ENCODE data around the gene LDLRAD3.

DNA sequence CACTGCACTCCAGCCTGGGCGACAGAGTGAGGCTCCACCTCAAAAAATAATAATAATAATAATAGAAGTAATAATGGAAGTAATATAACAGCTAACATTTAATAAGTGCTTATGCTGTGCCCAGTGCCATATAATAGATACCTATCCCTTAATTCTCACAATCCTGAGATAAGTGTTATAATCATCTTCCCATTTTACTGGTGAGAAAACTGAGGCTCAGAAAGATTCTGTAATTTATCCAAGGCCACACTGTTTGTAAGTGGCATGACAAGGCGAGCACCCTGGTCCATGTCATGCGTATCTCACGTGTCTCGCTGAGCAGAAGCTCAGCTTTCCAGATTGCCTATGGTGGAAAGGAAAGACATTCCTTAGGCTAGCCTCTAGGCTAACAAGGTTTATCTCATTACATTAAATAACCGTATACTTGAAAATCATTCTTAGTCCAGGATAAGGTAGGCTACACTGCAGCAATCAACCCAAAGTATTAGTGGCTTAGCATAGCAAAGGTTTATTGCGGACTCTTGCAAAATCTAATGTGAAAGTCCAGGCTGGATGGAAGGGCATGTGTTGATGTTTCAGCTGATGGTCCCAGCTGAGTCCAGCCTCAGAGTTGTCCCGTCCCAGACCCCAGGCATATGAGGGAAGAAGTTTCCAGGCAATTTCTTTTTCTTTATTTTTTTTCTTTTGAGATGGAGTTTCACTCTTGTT, 15.0 kb upstream of the LDLRAD3 start:
- TF ChIP-seq CTCF (IDR thresholded peaks at IDR 0.05 in 8 of 11, conservative IDR thresholded peaks at IDR 0.05 in 3 of 11) (no peak), POLR2AphosphoS5 (IDR thresholded peaks at IDR 0.05) (no peak), POLR2A (IDR thresholded peaks at IDR 0.05) (no peak)

Measured in spleen (tissue), 7 donors.